Muscle of arm (tissue), 14 donors: ENCODE results near the gene TMEM39B. TPM values are rescaled to one million over a fixed set of nuclear protein-coding genes. Genes with fewer than 3 reads are reported as not detected.

Experiments used
- DNase-seq: peaks from one replicate; pipeline ENCODE4 v3.0.0-alpha.2; 2013
- long read RNA-seq, 11 donors: transcript quantifications; one replicate each; lab custom pipeline, GENCODE V29; 2026
- polyA plus RNA-seq, 12 donors: library from polyadenylated mRNA; unstranded; fragments of 120-200 nt; gene quantifications; one replicate each; pipeline ENCODE4 v1.2.1, GENCODE V29; 2013; ENCODE audit not compliant: insufficient read length in 12 of 12

Gene TMEM39B
- polyA plus RNA-seq = 10 to 100 TPM in 10 of 12 donors, 1 to 10 TPM in 1, not detected in 1; 7.2 to 21.3 (median 14.0) TPM
- long read RNA-seq, donor 1, partial matches to known transcripts = 0 of 7 reads
- long read RNA-seq, donor 1, other reads (novel, unspliced or antisense) = 0 of 7 reads
- long read RNA-seq, donor 2, partial matches to known transcripts = 0 of 3 reads
- long read RNA-seq, donor 2, other reads (novel, unspliced or antisense) = 0 of 3 reads
- long read RNA-seq, donor 3, partial matches to known transcripts = 0 of 1 reads
- long read RNA-seq, donor 3, other reads (novel, unspliced or antisense) = 0 of 1 reads
- long read RNA-seq, donor 4, partial matches to known transcripts = 0 of 1 reads
- long read RNA-seq, donor 4, other reads (novel, unspliced or antisense) = 0 of 1 reads
- long read RNA-seq, donor 5, partial matches to known transcripts = 0 of 3 reads
- long read RNA-seq, donor 5, other reads (novel, unspliced or antisense) = 0 of 3 reads
- long read RNA-seq, donor 6, partial matches to known transcripts = 0 of 3 reads
- long read RNA-seq, donor 6, other reads (novel, unspliced or antisense) = 0 of 3 reads
- long read RNA-seq, donor 7, partial matches to known transcripts = 0 of 3 reads
- long read RNA-seq, donor 7, other reads (novel, unspliced or antisense) = 0 of 3 reads
- long read RNA-seq, donor 8, partial matches to known transcripts = 0 of 6 reads
- long read RNA-seq, donor 8, other reads (novel, unspliced or antisense) = 0 of 6 reads
- long read RNA-seq, donor 9, partial matches to known transcripts = 0 of 2 reads
- long read RNA-seq, donor 9, other reads (novel, unspliced or antisense) = 0 of 2 reads
- long read RNA-seq, donor 10, partial matches to known transcripts = 0 of 5 reads
- long read RNA-seq, donor 10, other reads (novel, unspliced or antisense) = 0 of 5 reads
- long read RNA-seq, donor 11, partial matches to known transcripts = 0 of 3 reads
- long read RNA-seq, donor 11, other reads (novel, unspliced or antisense) = 0 of 3 reads

GRCh38 chr1:32072622-32073298 is at the start of gene TMEM39B:
TMEM39B (plus strand) TSS chr1:32072939; CDS start chr1:32073048, 109 bp downstream.
- DNase-seq = peak; percentile 96

- DNase-seq = no peak
These were observed 49.4 kb upstream of the TMEM39B start for GRCh38 chr1:32023351-32023750.

- DNase-seq = no peak
These were observed 47.2 kb upstream of the TMEM39B start for GRCh38 chr1:32025515-32025914.

- DNase-seq = no peak
These were observed 44.0 kb upstream of the TMEM39B start for GRCh38 chr1:32028746-32029145.

- no peak for DNase-seq
These were observed 41.0 kb upstream of the TMEM39B start for GRCh38 chr1:32031578-32032274.

GRCh38 chr1:32032275-32032615 is 40.5 kb upstream of the TMEM39B start:
- no peak for DNase-seq

GRCh38 chr1:32035119-32035518 is 37.6 kb upstream of the TMEM39B start:
- no peak for DNase-seq

- no peak for DNase-seq
These were observed 32.0 kb upstream of the TMEM39B start for GRCh38 chr1:32040711-32041110.

GRCh38 chr1:32042330-32042729 is 30.4 kb upstream of the TMEM39B start:
- DNase-seq = no peak

GRCh38 chr1:32044234-32044633 is 28.5 kb upstream of the TMEM39B start:
- DNase-seq = no peak

- no peak for DNase-seq
These were observed 27.0 kb upstream of the TMEM39B start for GRCh38 chr1:32045772-32046171.

GRCh38 chr1:32047701-32048100 is 25.0 kb upstream of the TMEM39B start:
- no peak for DNase-seq

GRCh38 chr1:32048440-32048839 is 24.3 kb upstream of the TMEM39B start:
- DNase-seq = no peak

GRCh38 chr1:32051706-32052105 is 21.0 kb upstream of the TMEM39B start:
- DNase-seq = no peak

- no peak for DNase-seq
These were observed 19.9 kb upstream of the TMEM39B start for GRCh38 chr1:32052887-32053286.

GRCh38 chr1:32055416-32055815 is 17.3 kb upstream of the TMEM39B start:
- no peak for DNase-seq

GRCh38 chr1:32056598-32056997 is 16.1 kb upstream of the TMEM39B start:
- no peak for DNase-seq

GRCh38 chr1:32060914-32061313 is 11.8 kb upstream of the TMEM39B start:
- DNase-seq = no peak

- no peak for DNase-seq
These were observed 9.9 kb upstream of the TMEM39B start for GRCh38 chr1:32062867-32063230.

- peak; percentile 61 for DNase-seq
These were observed 9.5 kb upstream of the TMEM39B start for GRCh38 chr1:32063261-32063681.
